Activated CD4-positive, alpha-beta T cell treated with anti-CD3 and anti-CD28 coated beads for 36 hours (primary cell): ENCODE measurements around the gene STAT6. TPM values are rescaled to one million over a fixed set of nuclear protein-coding genes. Genes with fewer than 3 reads are reported as not detected.

ENCODE experiments used
- ATAC-seq: fragments of 200-7000 bp; cut with Tn5 transposase; one replicate; pipeline ENCODE4 v1.10.0; 2021; ENCODE audit warnings: mild to moderate bottlenecking, moderate library complexity
- CTCF ChIA-PET: fragments of 350-600 bp; sonication (Branson Sonifier 250); formaldehyde crosslinking; loops from one replicate; lab custom pipeline; 2021; ENCODE audit warnings: antibody characterized with exemption; lab: Charles Lee
- POLR2A ChIA-PET: fragments of 350-600 bp; sonication (Branson Sonifier 250); formaldehyde crosslinking; loops from one replicate; lab custom pipeline; 2021; ENCODE audit warnings: antibody characterized with exemption, inconsistent platforms; lab: Charles Lee
- DNase-seq: peaks from one replicate; pipeline ENCODE4 v3.0.0-alpha.2; 2020
- H3K27ac Mint-ChIP-seq: one replicate; pipeline ENCODE4 v1.8.0; 2021; ENCODE audit warnings: mixed read lengths
- H3K27me3 Mint-ChIP-seq: one replicate; pipeline ENCODE4 v1.8.0; 2021; ENCODE audit warnings: mixed read lengths
- H3K36me3 Mint-ChIP-seq: one replicate; pipeline ENCODE4 v1.8.0; 2021; ENCODE audit warnings: low read depth, mixed read lengths
- H3K4me1 Mint-ChIP-seq: one replicate; pipeline ENCODE4 v1.8.0; 2021; ENCODE audit warnings: mixed read lengths
- H3K4me3 Mint-ChIP-seq: one replicate; pipeline ENCODE4 v1.8.0; 2021; ENCODE audit warnings: mild to moderate bottlenecking, moderate library complexity, mixed read lengths
- H3K9me3 Mint-ChIP-seq: one replicate; pipeline ENCODE4 v1.8.0; 2021; ENCODE audit warnings: low read depth, mixed read lengths
- intact Hi-C, 2 experiments: fragments of 100-400 bp; cut with DNase I in 1 of 2; cut with micrococcal nuclease in 1 of 2; formaldehyde crosslinking; loops; one replicate each; pipeline versions ENCODE4 v1.14.2 to v1.15.1; 2022 to 2024; cut with DNase I, micrococcal nuclease
- total RNA-seq, 2 experiments: library from RNA; stranded (reverse); gene quantifications; one replicate each; pipeline ENCODE4 v1.2.3, GENCODE V29; 2021

The STAT6 gene
- total RNA-seq, 2 experiments from 2014 or later, result 250 to 288 TPM

- Mint-ChIP-seq H3K4me1 (no peaks in the 10 kb centered on the region), H3K27ac (no peak overlapping the region), H3K4me3 (no peak overlapping the region), H3K9me3 (no peaks in the 10 kb centered on the region), H3K36me3 (no peaks in the 10 kb centered on the region), H3K27me3 (no peaks in the 10 kb centered on the region)
- ATAC-seq, result peak; percentile 55
- intact Hi-C loops, result no loop called here
- DNase-seq, result no peak
- CTCF ChIA-PET, result interaction anchor here (1.2 to 1.4 kb wide), 2 partner anchors 19 to 40 kb away, joined by 3 to 4 read pairs; no protein-coding TSS in a partner anchor
- POLR2A ChIA-PET, result no interaction called here
These were observed 32.3 kb upstream of the STAT6 start for GRCh38 chr12:57143454-57143853.

DNA sequence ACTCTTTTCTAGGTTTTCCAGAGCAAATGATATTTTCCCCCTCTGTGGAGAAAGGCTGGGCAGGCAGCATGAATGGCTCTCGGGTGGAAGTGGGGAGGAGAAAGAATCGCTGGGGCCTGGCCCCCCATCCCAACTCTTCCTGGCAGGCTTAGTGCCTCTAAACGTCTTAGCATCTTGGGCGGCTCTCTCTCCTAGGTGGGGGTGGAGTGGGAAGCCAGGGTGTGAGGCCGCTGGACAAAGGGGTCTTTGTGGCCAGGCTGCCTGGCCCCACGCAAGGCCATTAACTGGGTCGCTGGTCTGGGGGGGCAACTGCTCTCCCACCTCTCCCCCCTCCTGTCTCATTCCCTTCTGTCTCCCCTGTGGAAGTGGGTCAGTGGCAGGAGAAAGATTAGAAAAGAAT, 31.6 kb upstream of the STAT6 start:
- Mint-ChIP-seq H3K4me3 (no peak overlapping the region), H3K9me3 (no peaks in the 10 kb centered on the region), H3K4me1 (no peaks in the 10 kb centered on the region), H3K36me3 (no peaks in the 10 kb centered on the region), H3K27ac (no peak overlapping the region), H3K27me3 (no peaks in the 10 kb centered on the region)
- no peak for DNase-seq
- CTCF ChIA-PET, result interaction anchor here (1.2 to 1.4 kb wide), 2 partner anchors 18 to 40 kb away, joined by 3 to 4 read pairs; no protein-coding TSS in a partner anchor
- intact Hi-C loops, result no loop called here
- ATAC-seq, result no peak
- POLR2A ChIA-PET, result no interaction called here

GRCh38 chr12:57142121-57142520, 31.0 kb upstream of the STAT6 start:
- no peaks in the 10 kb centered on the region for H3K36me3 Mint-ChIP-seq
- H3K27me3 Mint-ChIP-seq, result no peaks in the 10 kb centered on the region
- ATAC-seq (no peak), DNase-seq (no peak)
- POLR2A ChIA-PET, result no interaction called here
- CTCF ChIA-PET, result interaction anchor here (0.7 to 0.9 kb wide), 3 partner anchors 16 to 33 kb away, joined by 3 to 5 read pairs (median 4); no protein-coding TSS in a partner anchor
- H3K9me3 Mint-ChIP-seq, result no peaks in the 10 kb centered on the region
- intact Hi-C loops, result no loop called here
- H3K4me1 Mint-ChIP-seq, result no peaks in the 10 kb centered on the region
- H3K4me3 Mint-ChIP-seq, result no peak overlapping the region
- H3K27ac Mint-ChIP-seq, result no peak overlapping the region

- H3K4me3 Mint-ChIP-seq, result no peak overlapping the region
- H3K27ac Mint-ChIP-seq, result no peak overlapping the region
- no peaks in the 10 kb centered on the region for H3K36me3 Mint-ChIP-seq
- no peaks in the 10 kb centered on the region for H3K9me3 Mint-ChIP-seq
- no peaks in the 10 kb centered on the region for H3K4me1 Mint-ChIP-seq
- ChIA-PET CTCF (interaction anchor here (0.8 to 0.9 kb wide), 2 partner anchors 15 to 34 kb away, joined by 4 to 5 read pairs; no protein-coding TSS in a partner anchor), POLR2A (no interaction called here)
- ATAC-seq (no peak), DNase-seq (no peak)
- intact Hi-C loops, result no loop called here
- no peaks in the 10 kb centered on the region for H3K27me3 Mint-ChIP-seq
These were observed 30.1 kb upstream of the STAT6 start for GRCh38 chr12:57141249-57141648.

GRCh38 chr12:57139796-57140649, 28.9 kb upstream of the STAT6 start:
- intact Hi-C loops, result no loop called here
- no peaks in the 10 kb centered on the region for H3K27me3 Mint-ChIP-seq
- H3K9me3 Mint-ChIP-seq, result no peaks in the 10 kb centered on the region
- no peaks in the 10 kb centered on the region for H3K36me3 Mint-ChIP-seq
- DNase-seq, result no peak
- no peak for ATAC-seq
- no peak overlapping the region for H3K27ac Mint-ChIP-seq
- ChIA-PET POLR2A (no interaction called here), CTCF (interaction anchor here (1.5 kb wide), 1 partner anchor 16 kb away, joined by 5 read pairs; no protein-coding TSS in a partner anchor)
- no peak overlapping the region for H3K4me3 Mint-ChIP-seq
- H3K4me1 Mint-ChIP-seq, result no peaks in the 10 kb centered on the region

DNA sequence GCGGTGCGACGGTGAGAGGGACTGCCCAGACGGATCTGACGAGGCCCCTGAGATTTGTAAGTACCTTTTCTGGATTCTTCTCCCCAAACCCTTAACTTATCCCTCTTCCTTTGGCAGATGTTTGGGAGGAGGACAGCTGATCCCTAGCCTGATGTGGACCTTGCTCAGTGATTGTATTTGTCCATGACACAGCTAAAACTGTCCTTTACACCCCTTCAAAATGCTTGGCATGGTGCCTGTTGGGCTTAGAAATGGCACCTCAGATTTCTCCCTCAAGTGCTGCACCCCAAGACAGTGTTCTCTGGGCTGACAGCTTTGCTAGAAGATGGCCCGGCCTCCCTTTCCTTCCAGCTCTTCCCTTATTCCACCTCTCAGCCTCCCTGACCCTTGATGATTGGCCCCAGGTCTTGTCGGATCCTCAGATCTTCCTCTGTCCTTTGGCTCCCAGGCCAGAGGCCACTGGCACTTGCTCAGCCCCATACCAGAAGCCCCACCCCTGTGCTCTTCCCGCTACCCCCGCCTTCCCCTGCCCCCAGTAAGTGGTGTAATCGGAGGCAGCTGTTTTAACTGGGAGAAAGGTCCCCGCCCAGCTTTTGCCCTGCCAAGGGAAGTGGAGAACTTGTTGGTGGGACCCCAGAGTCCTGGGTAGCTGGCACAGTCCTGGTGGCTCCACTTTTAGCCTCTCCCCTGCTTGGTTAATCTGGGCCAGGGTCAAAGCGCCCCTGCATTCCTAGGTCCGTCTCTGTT, 27.5 kb upstream of the STAT6 start:
- DNase-seq, result no peak
- H3K9me3 Mint-ChIP-seq, result no peaks in the 10 kb centered on the region
- H3K27me3 Mint-ChIP-seq, result no peaks in the 10 kb centered on the region
- H3K4me1 Mint-ChIP-seq, result no peaks in the 10 kb centered on the region
- ChIA-PET POLR2A (no interaction called here), CTCF (no interaction called here)
- no peak overlapping the region for H3K4me3 Mint-ChIP-seq
- H3K27ac Mint-ChIP-seq, result no peak overlapping the region
- intact Hi-C loops, result no loop called here
- no peaks in the 10 kb centered on the region for H3K36me3 Mint-ChIP-seq
- ATAC-seq, result no peak

- POLR2A ChIA-PET, result no interaction called here
These were observed 24.6 kb upstream of the STAT6 start for GRCh38 chr12:57135527-57136326.

DNA sequence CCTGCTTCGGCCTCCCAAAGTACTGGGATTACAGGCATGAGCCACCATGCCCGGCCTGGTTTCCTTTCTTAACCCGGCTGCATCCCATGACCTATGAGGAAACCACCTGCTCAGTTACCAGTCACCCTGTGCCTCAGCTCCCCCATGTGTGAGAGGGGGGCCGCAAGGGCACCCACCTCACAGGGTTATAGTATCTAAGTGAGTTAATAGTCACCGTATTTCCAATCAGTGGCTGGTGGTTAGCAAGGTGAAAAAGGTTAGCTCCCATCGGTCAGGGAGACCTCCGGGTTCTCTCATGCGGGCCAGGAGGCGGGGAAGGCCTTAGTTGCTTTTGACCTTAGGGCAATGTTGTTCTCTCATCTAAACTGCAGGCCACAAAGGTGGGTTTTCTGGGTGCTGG, 23.8 kb upstream of the STAT6 start:
- Mint-ChIP-seq H3K27ac (no peak overlapping the region), H3K27me3 (no peaks in the 10 kb centered on the region), H3K36me3 (no peaks in the 10 kb centered on the region), H3K9me3 (no peaks in the 10 kb centered on the region), H3K4me1 (peaks cover 9% of the 10 kb centered on the region), H3K4me3 (no peak overlapping the region)
- intact Hi-C loops, result no loop called here
- ATAC-seq, result no peak
- ChIA-PET POLR2A (no interaction called here), CTCF (interaction anchor here (0.7 kb wide), 1 partner anchor 51 kb away, joined by 3 read pairs; no protein-coding TSS in a partner anchor)
- no peak for DNase-seq

More at GRCh38 chr12:57135527-57136326, 24.6 kb upstream of the STAT6 start:
- no peaks in the 10 kb centered on the region for H3K36me3 Mint-ChIP-seq
- intact Hi-C loops, result no loop called here
- no peak for ATAC-seq
- CTCF ChIA-PET, result interaction anchor here (0.9 kb wide), 1 partner anchor 40 kb away, joined by 3 read pairs; no protein-coding TSS in a partner anchor
- H3K4me1 Mint-ChIP-seq, result peaks cover 3% of the 10 kb centered on the region
- no peak overlapping the region for H3K4me3 Mint-ChIP-seq
- H3K27me3 Mint-ChIP-seq, result no peaks in the 10 kb centered on the region
- H3K9me3 Mint-ChIP-seq, result no peaks in the 10 kb centered on the region
- no peak for DNase-seq
- no peak overlapping the region for H3K27ac Mint-ChIP-seq

GRCh38 chr12:57133916-57134315, 22.8 kb upstream of the STAT6 start:
- intact Hi-C loops, result no loop called here
- POLR2A ChIA-PET, result no interaction called here
- CTCF ChIA-PET, result interaction anchor here (0.5 to 1.3 kb wide), 3 partner anchors 48 to 111 kb away, joined by 3 to 4 read pairs (median 4); no protein-coding TSS in a partner anchor
- H3K4me1 Mint-ChIP-seq, result peaks cover 14% of the 10 kb centered on the region
- H3K4me3 Mint-ChIP-seq, result no peak overlapping the region
- DNase-seq, result no peak
- H3K9me3 Mint-ChIP-seq, result no peaks in the 10 kb centered on the region
- no peaks in the 10 kb centered on the region for H3K27me3 Mint-ChIP-seq
- H3K27ac Mint-ChIP-seq, result no peak overlapping the region
- no peaks in the 10 kb centered on the region for H3K36me3 Mint-ChIP-seq
- no peak for ATAC-seq

DNA sequence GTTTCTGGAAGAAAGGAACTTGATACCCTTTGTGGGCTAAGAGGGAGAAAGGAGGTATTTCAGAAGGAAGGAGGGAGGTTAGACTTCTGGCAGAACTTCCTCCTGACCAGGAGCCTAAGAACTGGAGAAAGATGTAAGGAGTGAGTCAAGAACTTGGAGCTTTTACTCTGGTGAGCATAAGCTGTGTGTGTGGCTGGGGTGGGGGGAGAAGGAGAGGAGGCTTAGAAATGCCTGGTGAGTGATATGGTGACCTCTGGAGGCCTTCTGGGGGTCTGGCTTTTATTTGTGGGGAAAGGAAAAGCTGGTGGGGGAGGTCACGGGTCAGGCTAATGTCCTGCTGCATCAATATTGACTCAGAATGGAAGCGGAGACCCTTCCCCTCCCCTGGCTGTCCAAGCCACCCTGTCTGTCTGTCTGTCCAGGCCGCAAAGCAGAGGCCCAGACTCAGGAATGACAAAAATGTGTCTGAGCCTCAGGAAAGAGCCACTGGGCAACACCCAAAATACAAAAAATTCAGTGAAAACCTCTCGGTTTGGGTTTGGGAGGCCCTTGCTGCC, 21.9 kb upstream of the STAT6 start:
- no peaks in the 10 kb centered on the region for H3K9me3 Mint-ChIP-seq
- POLR2A ChIA-PET, result no interaction called here
- H3K27ac Mint-ChIP-seq, result no peak overlapping the region
- no peak overlapping the region for H3K4me3 Mint-ChIP-seq
- DNase-seq (no peak), ATAC-seq (no peak)
- peaks cover 15% of the 10 kb centered on the region for H3K4me1 Mint-ChIP-seq
- CTCF ChIA-PET, result interaction anchor here (0.6 to 1.3 kb wide), 2 partner anchors 49 to 50 kb away, joined by 3 to 4 read pairs; no protein-coding TSS in a partner anchor
- no peaks in the 10 kb centered on the region for H3K27me3 Mint-ChIP-seq
- H3K36me3 Mint-ChIP-seq, result no peaks in the 10 kb centered on the region
- intact Hi-C loops, result no loop called here
